Activated CD4-positive, CD25-positive, alpha-beta regulatory T cell treated with anti-CD3 and anti-CD28 coated beads, Interleukin-2, amount 50 U/mL, for 16 hours (primary cell): ENCODE measurements around the gene NAALAD2.

Experiments used
- DNase-seq: peaks from one replicate; pipeline ENCODE4 v3.0.0-alpha.2; 2020; ENCODE audit warnings: low read depth, low spot score

The NAALAD2 gene

GRCh38 chr11:90241414-90241813, 107.0 kb downstream of the NAALAD2 start:
- DNase-seq: no peak
